Measurements from ENCODE around the gene PLD2.
"Not testable (repeated sequence)": the region's sequence is repeated elsewhere in the genome, so short reads cannot be mapped to it uniquely, and the experiment has no call there.

The PLD2 gene

GRCh38 chr17:4795168-4795567, 11.8 kb upstream of the PLD2 start:
- DNase-seq = no peak

GRCh38 chr17:4796552-4796920, 10.4 kb upstream of the PLD2 start:
- DNase-seq = no peak

- DNase-seq = no peak
Observed at GRCh38 chr17:4800462-4801196, 6.3 kb upstream of the PLD2 start.

- DNase-seq = no peak
Observed at GRCh38 chr17:4802228-4802627, 4.7 kb upstream of the PLD2 start, which contains the start of gene C17orf114. TSS of gene C17orf114 (minus strand) at chr17:4802328.

- DNase-seq = no peak
Observed at GRCh38 chr17:4806456-4806776, 536 bp upstream of the PLD2 start.

GRCh38 chr17:4807605-4808377, 839 bp downstream of the PLD2 start:
- DNase-seq = no peak

- DNase-seq = no peak
Observed at GRCh38 chr17:4808378-4808767, 1.4 kb downstream of the PLD2 start.

GRCh38 chr17:4810696-4811290, 3.8 kb downstream of the PLD2 start:
- no peak for DNase-seq

GRCh38 chr17:4811471-4811870, 4.5 kb downstream of the PLD2 start:
- no peak for DNase-seq

GRCh38 chr17:4812690-4813089, 5.7 kb downstream of the PLD2 start:
- DNase-seq = no peak

- no peak for DNase-seq
Observed at GRCh38 chr17:4815043-4815675, 8.2 kb downstream of the PLD2 start.

- DNase-seq = no peak
Observed at GRCh38 chr17:4816826-4817225, 9.9 kb downstream of the PLD2 start.

GRCh38 chr17:4818276-4818675, 11.3 kb downstream of the PLD2 start:
- no peak for DNase-seq

GRCh38 chr17:4822835-4823234, 15.9 kb downstream of the PLD2 start:
- no peak for DNase-seq

- no peak for DNase-seq
Observed at GRCh38 chr17:4823373-4824089, 16.6 kb downstream of the PLD2 start.

- DNase-seq = no peak
Observed at GRCh38 chr17:4827399-4827798, 20.4 kb downstream of the PLD2 start.

- DNase-seq = not testable (repeated sequence)
Observed at GRCh38 chr17:4832829-4833177, 25.9 kb downstream of the PLD2 start.

- DNase-seq = peak; percentile 90
Observed at GRCh38 chr17:4833178-4833940, 26.4 kb downstream of the PLD2 start, which contains the start of gene MINK1. TSS of gene MINK1 (plus strand) at chr17:4833340. CDS start at chr17:4833584, 244 bp downstream.

- peak; percentile 27 for DNase-seq
Observed at GRCh38 chr17:4833941-4834680, 27.2 kb downstream of the PLD2 start.

- DNase-seq = no peak
Observed at GRCh38 chr17:4834681-4835020, 27.7 kb downstream of the PLD2 start.

GRCh38 chr17:4836221-4836620, 29.3 kb downstream of the PLD2 start:
- DNase-seq = no peak
